HEK293 (cell line): ENCODE data around the gene RIN3.

Experiments
- CTCF ChIA-PET: fragments of 350-600 bp; formaldehyde crosslinking; extraction: SDS; loops from one replicate; lab custom pipeline; 2021; ENCODE audit warnings: antibody characterized with exemption; lab: Yijun Ruan, JAX
- POLR2A ChIA-PET: fragments of 300-600 bp; formaldehyde crosslinking; extraction: SDS; loops from one replicate; lab custom pipeline; 2020; ENCODE audit warnings: antibody characterized with exemption, inconsistent platforms; lab: Yijun Ruan, JAX
- H3K27ac ChIP-seq: fragments of 200-500 bp; sonication (Bioruptor generic); 2 replicates; pipeline ENCODE4 v1.5.1; 2014; ENCODE audit warnings: low read depth, low read length, control low read depth, inconsistent platforms; ENCODE audit errors: extremely low read depth
- H3K36me3 ChIP-seq, 2 experiments: fragments of 200-500 bp in 1 of 2; sonication (Bioruptor generic) in 1 of 2; 1 replicate in 1 of 2; 2 replicates in 1 of 2; pipeline ENCODE4 v1.5.1; 2014 to 2017; ENCODE audit warnings: inconsistent platforms in 2 of 2, low read length in 2 of 2; ENCODE audit not compliant: control insufficient read depth in 2 of 2, insufficient read depth in 1 of 2
- H3K4me1 ChIP-seq: fragments of 200-500 bp; sonication (Bioruptor generic); 2 replicates; pipeline ENCODE4 v1.5.1; 2014; ENCODE audit warnings: mild to moderate bottlenecking, low read length, inconsistent platforms; ENCODE audit not compliant: control insufficient read depth, insufficient read depth
- H3K4me3 ChIP-seq: 2 replicates; pipeline ENCODE4 v1.5.1; 2011; ENCODE audit warnings: low read depth, mild to moderate bottlenecking, control low read depth, low read length, moderate library complexity
- H3K9me3 ChIP-seq: fragments of 200-500 bp; sonication (Bioruptor generic); 2 replicates; pipeline ENCODE4 v1.5.1; 2014; ENCODE audit warnings: low read depth, low read length, inconsistent platforms; ENCODE audit not compliant: control insufficient read depth, insufficient read depth
- EGR2 ChIP-seq: fragments of 450-650 bp; formaldehyde crosslinking; IDR thresholded peaks from 2 replicates; pipeline ENCODE4 v1.5.1; 2016; ENCODE audit warnings: low read depth, missing biosample characterization, missing genetic modification characterization
- HOXC10 ChIP-seq: sonication (generic); formaldehyde crosslinking; IDR thresholded peaks from 2 replicates; pipeline ENCODE4 v1.8.1; 2023; ENCODE audit warnings: mild to moderate bottlenecking, missing genetic modification reagents
- IKZF3 ChIP-seq: fragments of 450-650 bp; IDR thresholded peaks from 2 replicates; pipeline ENCODE4 v1.5.0; 2018; ENCODE audit warnings: missing biosample characterization, mild to moderate bottlenecking, missing genetic modification characterization, moderate library complexity
- SP2 ChIP-seq: fragments of 450-650 bp; formaldehyde crosslinking; IDR thresholded peaks from 2 replicates; pipeline ENCODE4 v1.5.1; 2016; ENCODE audit warnings: missing biosample characterization, missing genetic modification characterization
- ZBTB21 ChIP-seq: fragments of 450-650 bp; formaldehyde crosslinking; IDR thresholded peaks from 2 replicates; pipeline ENCODE4 v1.5.1; 2017; ENCODE audit warnings: missing biosample characterization, missing genetic modification characterization
- ZBTB7A ChIP-seq: fragments of 450-650 bp; formaldehyde crosslinking; IDR thresholded peaks from 2 replicates; pipeline ENCODE4 v1.5.1; 2016; ENCODE audit warnings: low read depth, missing biosample characterization, missing genetic modification characterization
- ZNF140 ChIP-seq: fragments of 450-650 bp; formaldehyde crosslinking; IDR thresholded peaks from 2 replicates; pipeline ENCODE4 v1.5.1; 2016; ENCODE audit warnings: missing biosample characterization, missing genetic modification characterization
- ZNF157 ChIP-seq: fragments of 450-650 bp; formaldehyde crosslinking; IDR thresholded peaks from 2 replicates; pipeline ENCODE4 v1.5.1; 2016; ENCODE audit warnings: missing biosample characterization, missing genetic modification characterization
- ZNF174 ChIP-seq: fragments of 450-650 bp; formaldehyde crosslinking; IDR thresholded peaks from 2 replicates; pipeline ENCODE4 v1.5.0; 2017; ENCODE audit warnings: missing biosample characterization, mild to moderate bottlenecking, missing genetic modification characterization
- ZNF335 ChIP-seq: fragments of 450-650 bp; formaldehyde crosslinking; conservative IDR thresholded peaks from 2 replicates; pipeline ENCODE4 v1.5.1; 2016; ENCODE audit warnings: missing biosample characterization, missing genetic modification characterization
- ZNF48 ChIP-seq: fragments of 450-650 bp; formaldehyde crosslinking; IDR thresholded peaks from 2 replicates; pipeline ENCODE4 v1.5.1; 2016; ENCODE audit warnings: missing biosample characterization, missing genetic modification characterization
- ZNF501 ChIP-seq: fragments of 450-650 bp; formaldehyde crosslinking; IDR thresholded peaks from 2 replicates; pipeline ENCODE4 v1.5.1; 2016; ENCODE audit warnings: missing biosample characterization, missing genetic modification characterization
- ZNF530 ChIP-seq: fragments of 450-650 bp; formaldehyde crosslinking; IDR thresholded peaks from 2 replicates; pipeline ENCODE4 v1.5.1; 2016; ENCODE audit warnings: low read depth, missing biosample characterization, missing genetic modification characterization
- ZNF558 ChIP-seq: fragments of 450-650 bp; formaldehyde crosslinking; IDR thresholded peaks from 2 replicates; pipeline ENCODE4 v1.5.1; 2016; ENCODE audit warnings: missing biosample characterization, missing genetic modification characterization
- ZNF624 ChIP-seq: fragments of 450-650 bp; formaldehyde crosslinking; IDR thresholded peaks from 2 replicates; pipeline ENCODE4 v1.5.1; 2017; ENCODE audit warnings: missing biosample characterization, missing genetic modification characterization
- ZNF660 ChIP-seq: fragments of 450-650 bp; IDR thresholded peaks from 2 replicates; pipeline ENCODE4 v1.5.1; 2018; ENCODE audit warnings: missing biosample characterization, mild to moderate bottlenecking, missing genetic modification characterization
- ZSCAN23 ChIP-seq: fragments of 450-650 bp; formaldehyde crosslinking; IDR thresholded peaks from 2 replicates; pipeline ENCODE4 v1.5.1; 2016; ENCODE audit warnings: missing biosample characterization, missing genetic modification characterization
- TF ChIP-seq, protein P1 (sequence below): fragments of 450-650 bp; formaldehyde crosslinking; IDR thresholded peaks from 2 replicates; pipeline ENCODE4 v1.5.1; 2016; ENCODE audit warnings: missing biosample characterization, missing genetic modification characterization, borderline replicate concordance
- TF ChIP-seq, protein P2 (sequence below): fragments of 450-650 bp; formaldehyde crosslinking; IDR thresholded peaks from 2 replicates; pipeline ENCODE4 v1.5.1; 2016; ENCODE audit warnings: missing biosample characterization, missing genetic modification characterization
- TF ChIP-seq, protein P3 (sequence below): fragments of 450-650 bp; formaldehyde crosslinking; IDR thresholded peaks from 2 replicates; pipeline ENCODE4 v1.5.1; 2016; ENCODE audit warnings: missing biosample characterization, missing genetic modification characterization
- TF ChIP-seq, protein P4 (sequence below): fragments of 450-650 bp; formaldehyde crosslinking; IDR thresholded peaks from 2 replicates; pipeline ENCODE4 v1.5.1; 2016; ENCODE audit warnings: missing biosample characterization, missing genetic modification characterization
- TF ChIP-seq, protein P5 (sequence below): fragments of 450-650 bp; formaldehyde crosslinking; IDR thresholded peaks from 2 replicates; pipeline ENCODE4 v1.5.1; 2016; ENCODE audit warnings: missing biosample characterization, missing genetic modification characterization

Gene RIN3

DNA sequence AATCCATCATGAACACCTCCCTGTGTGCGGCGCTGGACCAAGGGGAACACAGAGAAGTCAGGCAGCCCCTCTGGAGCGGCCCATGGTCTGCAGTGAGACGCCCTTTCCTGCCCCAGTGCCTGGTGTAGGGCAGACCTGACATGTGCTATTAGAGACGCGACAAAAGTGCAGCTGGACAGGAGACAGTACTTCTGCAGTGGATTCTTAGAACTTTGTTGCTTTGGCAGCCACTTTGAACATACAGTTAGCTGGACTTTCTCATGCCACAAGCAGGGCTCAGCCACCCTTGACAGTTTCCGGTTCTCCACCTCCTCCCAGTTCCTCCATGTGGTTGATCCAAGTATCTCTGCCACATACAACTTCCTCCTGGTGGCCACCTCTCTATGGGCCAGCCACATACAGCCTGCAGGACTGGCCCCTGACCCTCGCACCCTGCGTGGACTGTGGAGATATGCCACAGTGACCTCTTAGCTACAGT lies 188.9 kb downstream of the RIN3 start:
- no peaks in the 10 kb centered on the region for H3K9me3 ChIP-seq
- TF ChIP-seq, protein P1, sequence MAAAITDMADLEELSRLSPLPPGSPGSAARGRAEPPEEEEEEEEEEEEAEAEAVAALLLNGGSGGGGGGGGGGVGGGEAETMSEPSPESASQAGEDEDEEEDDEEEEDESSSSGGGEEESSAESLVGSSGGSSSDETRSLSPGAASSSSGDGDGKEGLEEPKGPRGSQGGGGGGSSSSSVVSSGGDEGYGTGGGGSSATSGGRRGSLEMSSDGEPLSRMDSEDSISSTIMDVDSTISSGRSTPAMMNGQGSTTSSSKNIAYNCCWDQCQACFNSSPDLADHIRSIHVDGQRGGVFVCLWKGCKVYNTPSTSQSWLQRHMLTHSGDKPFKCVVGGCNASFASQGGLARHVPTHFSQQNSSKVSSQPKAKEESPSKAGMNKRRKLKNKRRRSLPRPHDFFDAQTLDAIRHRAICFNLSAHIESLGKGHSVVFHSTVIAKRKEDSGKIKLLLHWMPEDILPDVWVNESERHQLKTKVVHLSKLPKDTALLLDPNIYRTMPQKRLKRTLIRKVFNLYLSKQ (tag by site-specific recombination), result no peak
- no peak for TF ChIP-seq ZNF501 (tag by site-specific recombination)
- POLR2A ChIA-PET, result no interaction called here
- H3K36me3 ChIP-seq, result peaks cover 0 to 32% of the 10 kb centered on the region in 2 experiments; a peak in 2 of 3 replicates
- H3K4me3 ChIP-seq, result no peak overlapping the region
- CTCF ChIA-PET, result no interaction called here
- H3K4me1 ChIP-seq, result peaks cover 4% of the 10 kb centered on the region; the same call in 1 of the 2 replicates
- H3K27ac ChIP-seq, result no peak overlapping the region

DNA sequence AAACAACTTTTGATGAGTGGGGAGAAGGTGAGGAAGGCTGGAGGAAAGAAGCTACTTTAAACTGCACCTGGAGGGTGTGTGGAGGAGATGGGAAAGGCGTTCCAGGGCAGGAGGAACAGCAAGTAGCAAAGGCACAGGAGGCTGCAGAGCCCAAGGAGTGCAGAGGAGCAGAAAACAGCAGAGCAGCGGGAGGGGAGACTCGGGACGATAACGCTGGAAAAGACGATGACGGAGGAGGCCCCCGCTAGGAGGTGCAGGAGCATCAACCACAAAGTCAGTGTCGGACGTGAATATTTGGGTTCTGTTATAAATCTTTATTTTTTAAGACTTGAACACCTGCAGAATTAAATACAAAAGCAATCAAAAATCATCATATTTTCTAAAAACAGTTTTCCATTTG lies 189.9 kb downstream of the RIN3 start:
- ChIA-PET CTCF (interaction anchor here (0.9 kb wide), 1 partner anchor 13 kb away, joined by 3 read pairs; no protein-coding TSS in a partner anchor), POLR2A (interaction anchor here (1.6 kb wide), 1 partner anchor 45 kb away, joined by 3 read pairs; the partner anchor contains the start of gene LGMN)
- H3K4me1 ChIP-seq, result peaks cover 1% of the 10 kb centered on the region; the same call in 1 of the 2 replicates
- no peak overlapping the region for H3K27ac ChIP-seq
- no peak overlapping the region for H3K4me3 ChIP-seq
- peaks cover 0 to 34% of the 10 kb centered on the region in 2 experiments; a peak in 2 of 3 replicates for H3K36me3 ChIP-seq
- no peak for TF ChIP-seq ZNF174 (tag by site-specific recombination)
- TF ChIP-seq ZBTB21, result no peak
- no peak for TF ChIP-seq IKZF3
- TF ChIP-seq ZNF140, result no peak
- TF ChIP-seq ZNF157 (tag by site-specific recombination), result no peak
- TF ChIP-seq, protein P2, sequence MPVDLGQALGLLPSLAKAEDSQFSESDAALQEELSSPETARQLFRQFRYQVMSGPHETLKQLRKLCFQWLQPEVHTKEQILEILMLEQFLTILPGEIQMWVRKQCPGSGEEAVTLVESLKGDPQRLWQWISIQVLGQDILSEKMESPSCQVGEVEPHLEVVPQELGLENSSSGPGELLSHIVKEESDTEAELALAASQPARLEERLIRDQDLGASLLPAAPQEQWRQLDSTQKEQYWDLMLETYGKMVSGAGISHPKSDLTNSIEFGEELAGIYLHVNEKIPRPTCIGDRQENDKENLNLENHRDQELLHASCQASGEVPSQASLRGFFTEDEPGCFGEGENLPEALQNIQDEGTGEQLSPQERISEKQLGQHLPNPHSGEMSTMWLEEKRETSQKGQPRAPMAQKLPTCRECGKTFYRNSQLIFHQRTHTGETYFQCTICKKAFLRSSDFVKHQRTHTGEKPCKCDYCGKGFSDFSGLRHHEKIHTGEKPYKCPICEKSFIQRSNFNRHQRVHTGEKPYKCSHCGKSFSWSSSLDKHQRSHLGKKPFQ, result no peak
- no peak for TF ChIP-seq ZBTB7A (tag by site-specific recombination)
- no peak for TF ChIP-seq EGR2 (tag by site-specific recombination)
- no peak for TF ChIP-seq ZNF624
- no peak for TF ChIP-seq ZNF660 (tag by site-specific recombination)
- TF ChIP-seq, protein P3, sequence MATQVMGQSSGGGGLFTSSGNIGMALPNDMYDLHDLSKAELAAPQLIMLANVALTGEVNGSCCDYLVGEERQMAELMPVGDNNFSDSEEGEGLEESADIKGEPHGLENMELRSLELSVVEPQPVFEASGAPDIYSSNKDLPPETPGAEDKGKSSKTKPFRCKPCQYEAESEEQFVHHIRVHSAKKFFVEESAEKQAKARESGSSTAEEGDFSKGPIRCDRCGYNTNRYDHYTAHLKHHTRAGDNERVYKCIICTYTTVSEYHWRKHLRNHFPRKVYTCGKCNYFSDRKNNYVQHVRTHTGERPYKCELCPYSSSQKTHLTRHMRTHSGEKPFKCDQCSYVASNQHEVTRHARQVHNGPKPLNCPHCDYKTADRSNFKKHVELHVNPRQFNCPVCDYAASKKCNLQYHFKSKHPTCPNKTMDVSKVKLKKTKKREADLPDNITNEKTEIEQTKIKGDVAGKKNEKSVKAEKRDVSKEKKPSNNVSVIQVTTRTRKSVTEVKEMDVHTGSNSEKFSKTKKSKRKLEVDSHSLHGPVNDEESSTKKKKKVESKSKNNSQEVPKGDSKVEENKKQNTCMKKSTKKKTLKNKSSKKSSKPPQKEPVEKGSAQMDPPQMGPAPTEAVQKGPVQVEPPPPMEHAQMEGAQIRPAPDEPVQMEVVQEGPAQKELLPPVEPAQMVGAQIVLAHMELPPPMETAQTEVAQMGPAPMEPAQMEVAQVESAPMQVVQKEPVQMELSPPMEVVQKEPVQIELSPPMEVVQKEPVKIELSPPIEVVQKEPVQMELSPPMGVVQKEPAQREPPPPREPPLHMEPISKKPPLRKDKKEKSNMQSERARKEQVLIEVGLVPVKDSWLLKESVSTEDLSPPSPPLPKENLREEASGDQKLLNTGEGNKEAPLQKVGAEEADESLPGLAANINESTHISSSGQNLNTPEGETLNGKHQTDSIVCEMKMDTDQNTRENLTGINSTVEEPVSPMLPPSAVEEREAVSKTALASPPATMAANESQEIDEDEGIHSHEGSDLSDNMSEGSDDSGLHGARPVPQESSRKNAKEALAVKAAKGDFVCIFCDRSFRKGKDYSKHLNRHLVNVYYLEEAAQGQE, result no peak
- H3K9me3 ChIP-seq, result no peaks in the 10 kb centered on the region

DNA sequence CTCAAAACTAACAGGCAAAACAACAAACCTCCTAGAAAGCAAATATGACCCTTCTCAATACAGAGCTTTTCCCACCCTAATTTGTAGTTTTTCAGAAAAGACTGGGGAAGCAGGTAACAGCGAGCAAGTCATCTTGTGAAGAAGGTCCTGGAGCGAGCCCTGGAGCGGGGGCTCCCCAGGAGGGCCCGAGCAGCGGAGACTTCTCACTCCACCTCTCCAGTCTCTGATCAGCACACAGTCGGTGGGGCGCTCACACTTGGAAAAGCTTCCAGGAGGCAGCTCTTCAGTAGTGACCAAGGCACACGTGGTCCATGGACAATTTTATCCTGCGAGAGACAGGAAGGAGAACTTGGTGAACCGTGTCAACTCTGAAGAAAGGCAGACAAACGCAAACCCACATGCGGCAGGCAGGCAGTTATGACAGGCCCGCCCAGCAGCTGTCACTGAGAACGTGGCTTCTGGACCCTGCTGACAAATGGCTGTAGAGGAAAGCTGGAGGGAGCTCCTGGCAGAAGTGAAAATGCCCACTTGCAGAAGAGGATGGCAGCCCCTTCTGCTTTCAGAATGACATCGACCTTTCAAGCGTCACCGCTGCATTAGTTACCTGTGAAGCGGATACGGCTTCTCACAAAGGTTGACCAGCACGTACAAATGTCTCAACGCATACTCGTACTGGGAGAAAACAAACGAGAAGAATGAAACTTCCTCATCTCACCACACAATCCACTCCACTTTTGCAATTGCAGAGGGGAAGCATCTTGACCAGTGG lies 190.6 kb downstream of the RIN3 start:
- POLR2A ChIA-PET, result interaction anchor here (1.6 kb wide), 1 partner anchor 44 kb away, joined by 3 read pairs; the partner anchor contains the start of gene LGMN
- H3K4me1 ChIP-seq, result no peaks in the 10 kb centered on the region
- CTCF ChIA-PET, result interaction anchor here (0.7 to 0.9 kb wide), 2 partner anchors 14 to 18 kb away, joined by 3 read pairs; no protein-coding TSS in a partner anchor
- H3K9me3 ChIP-seq, result no peaks in the 10 kb centered on the region
- H3K36me3 ChIP-seq, result peaks cover 0 to 35% of the 10 kb centered on the region in 2 experiments; a peak in 2 of 3 replicates
- H3K27ac ChIP-seq, result no peak overlapping the region
- H3K4me3 ChIP-seq, result no peak overlapping the region
- TF ChIP-seq ZNF48 (tag by site-specific recombination), result no peak
- no peak for TF ChIP-seq HOXC10 (CRISPR knock-in tag)
- no peak for TF ChIP-seq ZNF530
- TF ChIP-seq, protein P4, sequence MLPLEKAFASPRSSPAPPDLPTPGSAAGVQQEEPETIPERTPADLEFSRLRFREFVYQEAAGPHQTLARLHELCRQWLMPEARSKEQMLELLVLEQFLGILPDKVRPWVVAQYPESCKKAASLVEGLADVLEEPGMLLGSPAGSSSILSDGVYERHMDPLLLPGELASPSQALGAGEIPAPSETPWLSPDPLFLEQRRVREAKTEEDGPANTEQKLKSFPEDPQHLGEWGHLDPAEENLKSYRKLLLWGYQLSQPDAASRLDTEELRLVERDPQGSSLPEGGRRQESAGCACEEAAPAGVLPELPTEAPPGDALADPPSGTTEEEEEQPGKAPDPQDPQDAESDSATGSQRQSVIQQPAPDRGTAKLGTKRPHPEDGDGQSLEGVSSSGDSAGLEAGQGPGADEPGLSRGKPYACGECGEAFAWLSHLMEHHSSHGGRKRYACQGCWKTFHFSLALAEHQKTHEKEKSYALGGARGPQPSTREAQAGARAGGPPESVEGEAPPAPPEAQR (tag by site-specific recombination), result no peak
- TF ChIP-seq SP2 (tag by site-specific recombination), result no peak
- TF ChIP-seq ZSCAN23 (tag by site-specific recombination), result no peak
- no peak for TF ChIP-seq ZNF558
- TF ChIP-seq ZNF335, result no peak
- TF ChIP-seq, protein P5, sequence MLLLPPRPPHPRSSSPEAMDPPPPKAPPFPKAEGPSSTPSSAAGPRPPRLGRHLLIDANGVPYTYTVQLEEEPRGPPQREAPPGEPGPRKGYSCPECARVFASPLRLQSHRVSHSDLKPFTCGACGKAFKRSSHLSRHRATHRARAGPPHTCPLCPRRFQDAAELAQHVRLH, result no peak
